Natural killer cell (primary cell): ENCODE results near the gene STX10. TPM values are rescaled to one million over a fixed set of nuclear protein-coding genes. Genes with fewer than 3 reads are reported as not detected.

Experiments used
- ATAC-seq, 3 donors: fragments of 150-1000 bp in 2 of 3; fragments of 200-7000 bp in 1 of 3; cut with Tn5 transposase; 1 replicate in 1 of 3; 2 replicates in 2 of 3; pipeline ENCODE4 v1.10.0; 2021; ENCODE audit warnings: mild to moderate bottlenecking in 2 of 3, moderate library complexity in 2 of 3
- DNase-seq, 2 donors: peaks; one replicate each; pipeline versions ENCODE4 v3.0.0 to v3.0.0-alpha.2; 2013 to 2021; ENCODE audit warnings: mixed read lengths in 1 of 2
- H3K27ac ChIP-seq: one replicate; pipeline ENCODE4 v1.5.1; 2013; ENCODE audit warnings: mild to moderate bottlenecking, low read length
- H3K27me3 ChIP-seq: one replicate; pipeline ENCODE4 v1.6.1; 2013; ENCODE audit warnings: low read length; ENCODE audit not compliant: control insufficient read depth, insufficient read depth
- H3K36me3 ChIP-seq: one replicate; pipeline ENCODE4 v1.6.1; 2013; ENCODE audit warnings: low read length; ENCODE audit not compliant: control insufficient read depth, insufficient read depth
- H3K4me1 ChIP-seq: one replicate; pipeline ENCODE4 v1.6.1; 2013; ENCODE audit warnings: low read length; ENCODE audit not compliant: control insufficient read depth, insufficient read depth
- H3K4me3 ChIP-seq: one replicate; pipeline ENCODE4 v1.5.1; 2013; ENCODE audit warnings: low read length
- H3K9me3 ChIP-seq: one replicate; pipeline ENCODE4 v1.6.1; 2013; ENCODE audit warnings: low read length; ENCODE audit not compliant: control insufficient read depth, insufficient read depth
- H3K27ac Mint-ChIP-seq, 2 donors: one replicate each; pipeline ENCODE4 v1.8.0; 2022; ENCODE audit warnings: mild to moderate bottlenecking in 2 of 2, mixed read lengths in 2 of 2, moderate library complexity in 1 of 2
- H3K27me3 Mint-ChIP-seq, 2 donors: one replicate each; pipeline ENCODE4 v1.8.0; 2022; ENCODE audit warnings: low read depth in 2 of 2, mixed read lengths in 2 of 2
- H3K36me3 Mint-ChIP-seq: one replicate; pipeline ENCODE4 v1.8.0; 2022; ENCODE audit warnings: mixed read lengths
- H3K4me1 Mint-ChIP-seq, 2 donors: one replicate each; pipeline ENCODE4 v1.8.0; 2022; ENCODE audit warnings: mixed read lengths in 2 of 2
- H3K4me3 Mint-ChIP-seq: one replicate; pipeline ENCODE4 v1.8.0; 2022; ENCODE audit warnings: mild to moderate bottlenecking, moderate library complexity, mixed read lengths
- H3K9me3 Mint-ChIP-seq, 2 donors: one replicate each; pipeline ENCODE4 v1.8.0; 2022; ENCODE audit warnings: mixed read lengths in 2 of 2
- CTCF ChIP-seq: fragments of 200-600 bp; IDR thresholded peaks from one replicate; pipeline ENCODE4 v1.8.0; 2022; ENCODE audit warnings: antibody characterized with exemption
- WGBS: methylation state at CpG from one replicate; pipeline ENCODE4 v1.1.7; 2013; ENCODE audit warnings: missing lambda C conversion rate; ENCODE audit not compliant: insufficient coverage; 5-methylcytosine and 5-hydroxymethylcytosine counted together
- intact Hi-C: fragments of 100-400 bp; cut with micrococcal nuclease; formaldehyde crosslinking; loops from one replicate; pipeline ENCODE4 v1.14.2; 2022
- total RNA-seq, 4 donors: library from RNA; stranded (reverse); fragments of 120-200 nt in 1 of 4; gene quantifications; one replicate each; pipeline versions ENCODE4 v1.2.3 to v1.2.4, GENCODE V29; 2013 to 2022

The STX10 gene
- 10 to 100 TPM; 39.2 to 46.9 (median 42.0) TPM for total RNA-seq
- total RNA-seq (2013) = 49.6 TPM

- DNase-seq (peak; percentile 88 to 97), ATAC-seq (peak; percentile 50 to 74 (median 53))
- H3K4me1 Mint-ChIP-seq = peaks cover 52 to 73% of the 10 kb centered on the region in 2 donors
- peaks cover 20% of the 10 kb centered on the region for H3K36me3 Mint-ChIP-seq
- TF ChIP-seq CTCF = peak; percentile 41
- H3K27ac ChIP-seq = peak within 1 kb of the TSS; percentile 90
- peak within 1 kb of the TSS; percentile 100 for H3K4me3 ChIP-seq
- intact Hi-C loops = loop anchor here (2.0 to 10.0 kb wide), 5 partner anchors 16 to 1224 kb away; partner anchors contain the start of genes JUNB, LYL1 and ZNF564
- peaks cover 0 to 3% of the 10 kb centered on the region in 2 donors for H3K27me3 Mint-ChIP-seq
- under 1% methylated on average over 44 of the region's 51 CpGs for WGBS
- H3K36me3 ChIP-seq = peaks cover 9% of the 10 kb centered on the region
- peak within 1 kb of the TSS; percentile 99 for H3K4me3 Mint-ChIP-seq
- H3K27me3 ChIP-seq = no peaks in the 10 kb centered on the region
- H3K4me1 ChIP-seq = peaks cover 36% of the 10 kb centered on the region
- H3K27ac Mint-ChIP-seq = peak within 1 kb of the TSS; percentile 99
- no peaks in the 10 kb centered on the region for H3K9me3 Mint-ChIP-seq
- H3K9me3 ChIP-seq = no peaks in the 10 kb centered on the region
Measured at GRCh38 chr19:13150187-13150930, at the start of gene STX10, which contains the start of gene IER2. STX10 (minus strand) TSS chr19:13150375; CDS start chr19:13150173, 202 bp downstream. IER2 (plus strand) TSS chr19:13150411; CDS start chr19:13153187, 2,776 bp downstream.

GRCh38 chr19:13198634-13199033, 48.5 kb upstream of the STX10 start:
- H3K4me3 ChIP-seq = no peak overlapping the region
- H3K36me3 Mint-ChIP-seq = no peaks in the 10 kb centered on the region
- H3K27ac ChIP-seq = no peak overlapping the region
- peaks cover 21% of the 10 kb centered on the region for H3K4me1 ChIP-seq
- DNase-seq = no peak
- H3K36me3 ChIP-seq = no peaks in the 10 kb centered on the region
- H3K27me3 Mint-ChIP-seq = no peaks in the 10 kb centered on the region
- peaks cover 5 to 8% of the 10 kb centered on the region in 2 donors for H3K4me1 Mint-ChIP-seq
- no peak overlapping the region for H3K27ac Mint-ChIP-seq
- no peaks in the 10 kb centered on the region for H3K9me3 ChIP-seq
- H3K27me3 ChIP-seq = no peaks in the 10 kb centered on the region
- WGBS = 94% methylated on average over 18 of the region's 18 CpGs
- intact Hi-C loops = no loop called here
- H3K4me3 Mint-ChIP-seq = no peak overlapping the region
- no peak for ATAC-seq
- no peaks in the 10 kb centered on the region for H3K9me3 Mint-ChIP-seq
- TF ChIP-seq CTCF = no peak

GRCh38 chr19:13195678-13196077, 45.5 kb upstream of the STX10 start:
- WGBS = 74% methylated on average over 11 of the region's 11 CpGs
- H3K4me1 Mint-ChIP-seq = peaks cover 5 to 10% of the 10 kb centered on the region in 2 donors
- peaks cover 35% of the 10 kb centered on the region for H3K4me1 ChIP-seq
- no peak overlapping the region for H3K27ac Mint-ChIP-seq
- H3K27me3 ChIP-seq = no peaks in the 10 kb centered on the region
- ATAC-seq (peak in 2 of 3 donors; percentile 49 to 52), DNase-seq (peak in 1 of 2 donors; percentile 80)
- no peak overlapping the region for H3K4me3 ChIP-seq
- TF ChIP-seq CTCF = peak; percentile 29
- intact Hi-C loops = no loop called here
- no peaks in the 10 kb centered on the region for H3K9me3 ChIP-seq
- no peak overlapping the region for H3K27ac ChIP-seq
- no peaks in the 10 kb centered on the region for H3K9me3 Mint-ChIP-seq
- H3K27me3 Mint-ChIP-seq = no peaks in the 10 kb centered on the region
- H3K4me3 Mint-ChIP-seq = no peak overlapping the region
- no peaks in the 10 kb centered on the region for H3K36me3 ChIP-seq
- no peaks in the 10 kb centered on the region for H3K36me3 Mint-ChIP-seq
